ENCODE data around the gene MBTD1. TPM values are rescaled to one million over a fixed set of nuclear protein-coding genes. Genes with fewer than 3 reads are reported as not detected.
"Not testable (repeated sequence)": the region's sequence is repeated elsewhere in the genome, so short reads cannot be mapped to it uniquely, and the experiment has no call there.

Gene MBTD1
- total and polyA plus RNA-seq, 9 donors = 17.3 to 25.0 (median 20.6) TPM

- H3K27me3 ChIP-seq (ENCODE audit: control insufficient read depth, insufficient read depth, low read length) = no peaks in the 10 kb centered on the region
- peaks cover 34% of the 10 kb centered on the region for H3K36me3 ChIP-seq (ENCODE audit: control insufficient read depth, insufficient read depth, low read length)
- H3K9me3 ChIP-seq (replicated peaks; ENCODE audit: control insufficient read depth, low read depth, low read length) = no peaks in the 10 kb centered on the region
- WGBS (ENCODE audit: insufficient coverage) = no CpG with 5 or more reads among the region's 1 CpG
- H3K27ac ChIP-seq (ENCODE audit: low read length) = no peak overlapping the region
- no peaks in the 10 kb centered on the region for H3K4me1 ChIP-seq (ENCODE audit: control insufficient read depth, insufficient read depth, low read length)
- H3K4me3 ChIP-seq (ENCODE audit: low read length) = no peak overlapping the region
- no peak for DNase-seq
These were observed 70.2 kb downstream of the MBTD1 start for GRCh38 chr17:51189628-51190027.

GRCh38 chr17:51189162-51189561 lies 70.7 kb downstream of the MBTD1 start:
- no peak for DNase-seq
- H3K4me3 ChIP-seq (ENCODE audit: low read length) = no peak overlapping the region
- no peak overlapping the region for H3K27ac ChIP-seq (ENCODE audit: low read length)
- H3K4me1 ChIP-seq (ENCODE audit: control insufficient read depth, insufficient read depth, low read length) = no peaks in the 10 kb centered on the region
- H3K36me3 ChIP-seq (ENCODE audit: control insufficient read depth, insufficient read depth, low read length) = peaks cover 32% of the 10 kb centered on the region
- H3K27me3 ChIP-seq (ENCODE audit: control insufficient read depth, insufficient read depth, low read length) = no peaks in the 10 kb centered on the region
- no peaks in the 10 kb centered on the region for H3K9me3 ChIP-seq (replicated peaks; ENCODE audit: control insufficient read depth, low read depth, low read length)

- no peak overlapping the region for H3K27ac ChIP-seq (ENCODE audit: low read length)
- DNase-seq = peak; percentile 29
- no peak overlapping the region for H3K4me3 ChIP-seq (ENCODE audit: low read length)
- peaks cover 27% of the 10 kb centered on the region for H3K36me3 ChIP-seq (ENCODE audit: control insufficient read depth, insufficient read depth, low read length)
- no peaks in the 10 kb centered on the region for H3K9me3 ChIP-seq (replicated peaks; ENCODE audit: control insufficient read depth, low read depth, low read length)
- 100% methylated on average over 3 of the region's 9 CpGs for WGBS (ENCODE audit: insufficient coverage)
- H3K4me1 ChIP-seq (ENCODE audit: control insufficient read depth, insufficient read depth, low read length) = no peaks in the 10 kb centered on the region
- H3K27me3 ChIP-seq (ENCODE audit: control insufficient read depth, insufficient read depth, low read length) = no peaks in the 10 kb centered on the region
These were observed 71.5 kb downstream of the MBTD1 start for GRCh38 chr17:51188271-51188833.

GRCh38 chr17:51185763-51186332 lies 74.0 kb downstream of the MBTD1 start:
- H3K4me3 ChIP-seq (ENCODE audit: low read length) = no peak overlapping the region
- 80% methylated on average over 1 of the region's 8 CpGs for WGBS (ENCODE audit: insufficient coverage)
- H3K36me3 ChIP-seq (ENCODE audit: control insufficient read depth, insufficient read depth, low read length) = peaks cover 31% of the 10 kb centered on the region
- no peaks in the 10 kb centered on the region for H3K4me1 ChIP-seq (ENCODE audit: control insufficient read depth, insufficient read depth, low read length)
- no peak for DNase-seq
- no peaks in the 10 kb centered on the region for H3K27me3 ChIP-seq (ENCODE audit: control insufficient read depth, insufficient read depth, low read length)
- no peaks in the 10 kb centered on the region for H3K9me3 ChIP-seq (replicated peaks; ENCODE audit: control insufficient read depth, low read depth, low read length)
- H3K27ac ChIP-seq (ENCODE audit: low read length) = no peak overlapping the region

- no peak overlapping the region for H3K4me3 ChIP-seq (ENCODE audit: low read length)
- DNase-seq = no peak
- no peaks in the 10 kb centered on the region for H3K27me3 ChIP-seq (ENCODE audit: control insufficient read depth, insufficient read depth, low read length)
- peaks cover 24% of the 10 kb centered on the region for H3K36me3 ChIP-seq (ENCODE audit: control insufficient read depth, insufficient read depth, low read length)
- H3K9me3 ChIP-seq (replicated peaks; ENCODE audit: control insufficient read depth, low read depth, low read length) = no peaks in the 10 kb centered on the region
- WGBS (ENCODE audit: insufficient coverage) = no CpG with 5 or more reads among the region's 1 CpG
- no peak overlapping the region for H3K27ac ChIP-seq (ENCODE audit: low read length)
- no peaks in the 10 kb centered on the region for H3K4me1 ChIP-seq (ENCODE audit: control insufficient read depth, insufficient read depth, low read length)
These were observed 75.7 kb downstream of the MBTD1 start for GRCh38 chr17:51184124-51184523.

GRCh38 chr17:51180486-51180885 lies 79.4 kb downstream of the MBTD1 start:
- Histone ChIP-seq H3K27ac (ENCODE audit: low read length) (no peak overlapping the region), H3K9me3 (replicated peaks; ENCODE audit: control insufficient read depth, low read depth, low read length) (no peaks in the 10 kb centered on the region), H3K4me3 (ENCODE audit: low read length) (no peak overlapping the region), H3K36me3 (ENCODE audit: control insufficient read depth, insufficient read depth, low read length) (peaks cover 21% of the 10 kb centered on the region), H3K27me3 (ENCODE audit: control insufficient read depth, insufficient read depth, low read length) (no peaks in the 10 kb centered on the region), H3K4me1 (ENCODE audit: control insufficient read depth, insufficient read depth, low read length) (no peaks in the 10 kb centered on the region)
- no peak for DNase-seq
- no CpG with 5 or more reads among the region's 5 CpGs for WGBS (ENCODE audit: insufficient coverage)

GRCh38 chr17:51172030-51172429 lies 87.8 kb downstream of the MBTD1 start:
- H3K27me3 ChIP-seq (ENCODE audit: control insufficient read depth, insufficient read depth, low read length); H3K27ac ChIP-seq (ENCODE audit: low read length); H3K9me3 ChIP-seq (replicated peaks; ENCODE audit: control insufficient read depth, low read depth, low read length); DNase-seq; H3K4me1 ChIP-seq (ENCODE audit: control insufficient read depth, insufficient read depth, low read length); H3K4me3 ChIP-seq (ENCODE audit: low read length): not testable (repeated sequence)
- 89% methylated on average over 5 of the region's 9 CpGs for WGBS (ENCODE audit: insufficient coverage)
- peaks cover 43% of the 10 kb centered on the region for H3K36me3 ChIP-seq (ENCODE audit: control insufficient read depth, insufficient read depth, low read length)

- WGBS (ENCODE audit: insufficient coverage) = no CpG with 5 or more reads among the region's 2 CpGs
- H3K36me3 ChIP-seq (ENCODE audit: control insufficient read depth, insufficient read depth, low read length) = peaks cover 41% of the 10 kb centered on the region
These were observed 89.1 kb downstream of the MBTD1 start for GRCh38 chr17:51170736-51171135.

GRCh38 chr17:51169340-51169739 lies 90.5 kb downstream of the MBTD1 start:
- 100% methylated on average over 1 of the region's 1 CpG for WGBS (ENCODE audit: insufficient coverage)
- no peak for DNase-seq
- H3K27me3 ChIP-seq (ENCODE audit: control insufficient read depth, insufficient read depth, low read length) = no peaks in the 10 kb centered on the region
- H3K9me3 ChIP-seq (replicated peaks; ENCODE audit: control insufficient read depth, low read depth, low read length) = no peaks in the 10 kb centered on the region
- H3K4me1 ChIP-seq (ENCODE audit: control insufficient read depth, insufficient read depth, low read length) = peaks cover 13% of the 10 kb centered on the region
- no peak overlapping the region for H3K4me3 ChIP-seq (ENCODE audit: low read length)
- no peak overlapping the region for H3K27ac ChIP-seq (ENCODE audit: low read length)
- H3K36me3 ChIP-seq (ENCODE audit: control insufficient read depth, insufficient read depth, low read length) = peaks cover 39% of the 10 kb centered on the region

More at GRCh38 chr17:51170736-51171135, 89.1 kb downstream of the MBTD1 start:
- Histone ChIP-seq H3K4me1 (ENCODE audit: control insufficient read depth, insufficient read depth, low read length) (peaks cover 5% of the 10 kb centered on the region), H3K9me3 (replicated peaks; ENCODE audit: control insufficient read depth, low read depth, low read length) (no peaks in the 10 kb centered on the region), H3K4me3 (ENCODE audit: low read length) (no peak overlapping the region), H3K27ac (ENCODE audit: low read length) (no peak overlapping the region), H3K27me3 (ENCODE audit: control insufficient read depth, insufficient read depth, low read length) (no peaks in the 10 kb centered on the region)
- no peak for DNase-seq

- H3K9me3 ChIP-seq (replicated peaks; ENCODE audit: control insufficient read depth, low read depth, low read length) = no peaks in the 10 kb centered on the region
- 0% methylated on average over 23 of the region's 42 CpGs for WGBS (ENCODE audit: insufficient coverage)
- peaks cover 38% of the 10 kb centered on the region for H3K36me3 ChIP-seq (ENCODE audit: control insufficient read depth, insufficient read depth, low read length)
- H3K4me3 ChIP-seq (ENCODE audit: low read length) = peak overlapping the region; percentile 71
- peak; percentile 53 for DNase-seq
- H3K4me1 ChIP-seq (ENCODE audit: control insufficient read depth, insufficient read depth, low read length) = peaks cover 13% of the 10 kb centered on the region
- H3K27me3 ChIP-seq (ENCODE audit: control insufficient read depth, insufficient read depth, low read length) = no peaks in the 10 kb centered on the region
- peak overlapping the region; percentile 78 for H3K27ac ChIP-seq (ENCODE audit: low read length)
These were observed 92.6 kb downstream of the MBTD1 start for GRCh38 chr17:51166987-51167931.
